IMR-90 (cell line): Measurements from ENCODE around the gene KRTAP19-8. TPM values are rescaled to one million over a fixed set of nuclear protein-coding genes. Genes with fewer than 3 reads are reported as not detected.

Experiments used
- polyA plus RNA-seq, 3 experiments: library from polyadenylated mRNA; depleted of rRNA; stranded (reverse); fragments of >200 nt; gene quantifications; 2 replicates each; pipeline ENCODE4 v1.2.3, GENCODE V29; 2012; ENCODE audit warnings: low replicate concordance in 1 of 3
- total RNA-seq: library from RNA; depleted of rRNA; stranded (reverse); fragments of >200 nt; gene quantifications from 2 replicates; pipeline ENCODE4 v1.2.3, GENCODE V29; 2012; rRNA removed

Gene KRTAP19-8
- total and polyA plus RNA-seq, 2 of the 4 experiments (the other 2 are of a cell fraction) = not detected

Other genes with a start within 250 kb of the KRTAP19-8 start
- not detected in 2 replicates for gene KRTAP8-1, start 225.2 kb downstream of the KRTAP19-8 start, total RNA-seq
- gene KRTAP8-1, start 225.2 kb downstream of the KRTAP19-8 start, polyA plus RNA-seq (2012; rRNA removed) = not detected in 2 replicates
- gene KRTAP7-1, start 208.7 kb downstream of the KRTAP19-8 start, total RNA-seq = not detected in 2 replicates
- not detected in 2 replicates for gene KRTAP7-1, start 208.7 kb downstream of the KRTAP19-8 start, polyA plus RNA-seq (2012; rRNA removed)
- not detected in 2 replicates for gene KRTAP11-1, start 156.9 kb downstream of the KRTAP19-8 start, total RNA-seq
- gene KRTAP11-1, start 156.9 kb downstream of the KRTAP19-8 start, polyA plus RNA-seq (2012; rRNA removed) = not detected in 2 replicates